Glutamatergic neuron (in vitro differentiated cells): ENCODE results near the gene GDF10. TPM values are rescaled to one million over a fixed set of nuclear protein-coding genes. Genes with fewer than 3 reads are reported as not detected.

Experiments
- DNase-seq: peaks from one replicate; pipeline ENCODE4 v3.0.0; 2022
- H3K27ac Mint-ChIP-seq: one replicate; pipeline ENCODE4 v1.8.0; 2020; ENCODE audit warnings: mild to moderate bottlenecking, mixed read lengths, inconsistent platforms; ENCODE audit not compliant: unreplicated experiment
- H3K27me3 Mint-ChIP-seq: one replicate; pipeline ENCODE4 v1.8.0; 2020; ENCODE audit warnings: mild to moderate bottlenecking, moderate library complexity, mixed read lengths, inconsistent platforms; ENCODE audit not compliant: unreplicated experiment
- H3K36me3 Mint-ChIP-seq: one replicate; pipeline ENCODE4 v1.8.0; 2020; ENCODE audit warnings: mild to moderate bottlenecking, mixed read lengths, inconsistent platforms; ENCODE audit not compliant: unreplicated experiment
- H3K4me1 Mint-ChIP-seq: one replicate; pipeline ENCODE4 v1.8.0; 2020; ENCODE audit warnings: mild to moderate bottlenecking, low read depth, mixed read lengths, inconsistent platforms; ENCODE audit not compliant: unreplicated experiment
- H3K4me3 Mint-ChIP-seq: one replicate; pipeline ENCODE4 v1.8.0; 2020; ENCODE audit warnings: mild to moderate bottlenecking, mixed read lengths, inconsistent platforms; ENCODE audit not compliant: unreplicated experiment
- H3K9me3 Mint-ChIP-seq: one replicate; pipeline ENCODE4 v1.8.0; 2020; ENCODE audit warnings: mild to moderate bottlenecking, moderate library complexity, mixed read lengths, inconsistent platforms; ENCODE audit not compliant: unreplicated experiment
- CTCF ChIP-seq: fragments of 200-600 bp; sonication (generic); IDR thresholded peaks from one replicate; pipeline ENCODE4 v1.5.0; 2021; ENCODE audit not compliant: partially characterized antibody, unreplicated experiment
- total RNA-seq: library from RNA; stranded (reverse); fragmentation: NEBNext Ultra II Directional; extraction: Animal tissue kit (Norgen Biotek cat#: 25700); gene quantifications from one replicate; pipeline ENCODE4 v1.2.1, GENCODE V29; 2021; ENCODE audit not compliant: unreplicated experiment

The GDF10 gene
- total RNA-seq, 1 donor from 2014 or later: not detected

DNA sequence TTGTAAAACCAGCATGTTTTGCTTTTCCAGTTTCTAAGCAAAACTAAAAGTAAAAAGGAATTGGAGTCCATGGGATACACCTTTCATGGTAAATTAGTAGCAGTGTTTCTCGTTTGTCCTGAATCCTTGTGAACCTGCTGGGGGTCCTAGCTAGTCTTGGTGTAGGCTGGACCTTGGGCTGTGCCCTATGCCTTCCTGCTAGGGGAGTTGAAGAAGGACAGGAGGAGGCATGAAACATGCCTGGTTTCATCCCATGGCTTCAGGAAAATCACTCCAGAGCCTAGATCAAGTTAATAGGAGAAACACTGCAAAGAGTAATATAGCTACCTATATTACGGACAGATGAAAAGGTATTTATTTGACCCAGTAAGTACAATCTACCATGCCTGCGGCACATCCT, 41.1 kb upstream of the GDF10 start:
- no peak for DNase-seq
- H3K9me3 Mint-ChIP-seq: peaks cover 8% of the 10 kb centered on the region
- peaks cover 8% of the 10 kb centered on the region for H3K27me3 Mint-ChIP-seq
- TF ChIP-seq CTCF: no peak
- no peak overlapping the region for H3K27ac Mint-ChIP-seq
- H3K4me1 Mint-ChIP-seq: peaks cover 24% of the 10 kb centered on the region
- no peaks in the 10 kb centered on the region for H3K36me3 Mint-ChIP-seq
- H3K4me3 Mint-ChIP-seq: no peak overlapping the region

- no peaks in the 10 kb centered on the region for H3K36me3 Mint-ChIP-seq
- no peak overlapping the region for H3K4me3 Mint-ChIP-seq
- peaks cover 7% of the 10 kb centered on the region for H3K9me3 Mint-ChIP-seq
- H3K4me1 Mint-ChIP-seq: peaks cover 23% of the 10 kb centered on the region
- no peak overlapping the region for H3K27ac Mint-ChIP-seq
- no peak for DNase-seq
- TF ChIP-seq CTCF: no peak
- H3K27me3 Mint-ChIP-seq: peaks cover 7% of the 10 kb centered on the region
These were observed 40.5 kb upstream of the GDF10 start for GRCh38 chr10:47259466-47259865.

GRCh38 chr10:47260505-47261111, 39.4 kb upstream of the GDF10 start:
- Mint-ChIP-seq H3K27me3 (peaks cover 3% of the 10 kb centered on the region), H3K9me3 (peaks cover 4% of the 10 kb centered on the region), H3K27ac (peak overlapping the region; percentile 48), H3K4me1 (peaks cover 18% of the 10 kb centered on the region), H3K36me3 (no peaks in the 10 kb centered on the region), H3K4me3 (no peak overlapping the region)
- peak; percentile 49 for DNase-seq
- TF ChIP-seq CTCF: no peak

- H3K4me1 Mint-ChIP-seq: peaks cover 18% of the 10 kb centered on the region
- no peak overlapping the region for H3K4me3 Mint-ChIP-seq
- TF ChIP-seq CTCF: no peak
- no peak for DNase-seq
- H3K9me3 Mint-ChIP-seq: peaks cover 4% of the 10 kb centered on the region
- H3K27me3 Mint-ChIP-seq: peaks cover 3% of the 10 kb centered on the region
- peak overlapping the region; percentile 48 for H3K27ac Mint-ChIP-seq
- H3K36me3 Mint-ChIP-seq: no peaks in the 10 kb centered on the region
These were observed 38.9 kb upstream of the GDF10 start for GRCh38 chr10:47261121-47261520.

DNA sequence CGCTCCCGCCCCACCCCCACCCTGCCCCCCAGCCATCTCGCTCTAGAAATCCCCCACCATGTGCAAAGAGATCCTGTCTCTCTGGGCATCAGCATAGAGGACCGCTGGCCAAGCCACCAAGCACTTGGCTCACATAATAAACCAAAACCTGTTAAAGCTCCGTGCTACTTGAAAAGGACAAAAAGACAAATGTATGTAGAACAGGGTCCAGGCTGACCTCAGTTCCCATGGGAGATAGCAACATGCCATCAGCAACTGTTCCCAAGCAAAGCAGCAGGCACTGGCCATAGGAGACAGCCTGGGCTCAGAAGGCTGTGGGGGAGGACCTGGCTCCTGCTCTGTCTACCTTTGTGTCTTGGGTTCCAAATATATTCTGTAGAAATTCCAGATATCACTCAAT, 38.4 kb upstream of the GDF10 start:
- Mint-ChIP-seq H3K9me3 (peaks cover 4% of the 10 kb centered on the region), H3K27ac (peak overlapping the region; percentile 75)

More for the DNA sequence above, 38.4 kb upstream of the GDF10 start:
- Mint-ChIP-seq H3K4me3 (no peak overlapping the region), H3K4me1 (peaks cover 18% of the 10 kb centered on the region), H3K27me3 (peaks cover 3% of the 10 kb centered on the region), H3K36me3 (no peaks in the 10 kb centered on the region)
- DNase-seq: no peak
- TF ChIP-seq CTCF: no peak
